Uterus (tissue), 4 donors: ENCODE results near the gene POP7. TPM values are rescaled to one million over a fixed set of nuclear protein-coding genes. Genes with fewer than 3 reads are reported as not detected.

Experiments used
- DNase-seq, 2 donors: peaks; one replicate each; pipeline ENCODE4 v3.0.0-alpha.2; 2019 to 2020
- H3K27ac ChIP-seq, 2 donors: fragments of 200-600 bp; sonication (generic); 1 replicate in 1 of 2; 2 replicates in 1 of 2; pipeline ENCODE4 v1.5.1; 2016 to 2018
- H3K27me3 ChIP-seq, 2 donors: fragments of 200-600 bp; sonication (generic); one replicate each; pipeline ENCODE4 v1.5.1; 2018 to 2019; ENCODE audit warnings: control low read depth in 1 of 2
- H3K36me3 ChIP-seq, 2 donors: fragments of 200-600 bp; sonication (generic); one replicate each; pipeline ENCODE4 v1.5.1; 2019; ENCODE audit warnings: control low read depth in 1 of 2
- H3K4me1 ChIP-seq, 2 donors: fragments of 200-600 bp; sonication (generic); one replicate each; pipeline ENCODE4 v1.5.1; 2018 to 2019; ENCODE audit warnings: control low read depth in 1 of 2
- H3K4me3 ChIP-seq, 2 donors: fragments of 200-600 bp; sonication (generic); 1 replicate in 1 of 2; 2 replicates in 1 of 2; pipeline ENCODE4 v1.5.1; 2018 to 2019; ENCODE audit warnings: mild to moderate bottlenecking in 1 of 2
- H3K9me3 ChIP-seq, 2 donors: fragments of 200-600 bp; sonication (generic); one replicate each; pipeline ENCODE4 v1.5.1; 2019; ENCODE audit warnings: control low read depth in 1 of 2
- CTCF ChIP-seq, 4 experiments: fragments of 200-600 bp in 2 of 4; fragments of 450-650 bp in 2 of 4; sonication (generic) in 2 of 4; IDR thresholded peaks; one replicate each; pipeline ENCODE4 v1.5.1; 2016 to 2019; ENCODE audit warnings: antibody characterized with exemption in 4 of 4, mild to moderate bottlenecking in 2 of 4, moderate library complexity in 1 of 4
- POLR2A ChIP-seq, 2 donors: fragments of 450-650 bp; IDR thresholded peaks; one replicate each; pipeline ENCODE4 v1.6.1; 2016; ENCODE audit warnings: antibody characterized with exemption in 2 of 2, mild to moderate bottlenecking in 1 of 2, moderate library complexity in 1 of 2
- intact Hi-C: fragments of 100-400 bp; cut with DNase I; formaldehyde crosslinking; loops from one replicate; pipeline ENCODE4 v1.15.1; 2023; ENCODE audit warnings: low total_unique reads
- total RNA-seq, 4 donors: library from RNA; depleted of rRNA in 3 of 4; stranded (reverse); fragments of >200 nt in 3 of 4; gene quantifications; one replicate each; pipeline versions ENCODE4 v1.1.0 to v1.2.4, GENCODE V29; 2014 to 2023
- donor health status: DM: yes; HTN: yes; CAD: no.

Gene POP7
- total RNA-seq, 4 donors from 2014 or later, result 16.4 to 53.8 (median 23.8) TPM

- H3K4me3 ChIP-seq, result no peak overlapping the region
- TF ChIP-seq CTCF (IDR thresholded peaks at IDR 0.05) (no peak), POLR2A (IDR thresholded peaks at IDR 0.05) (no peak)
- intact Hi-C loops, result loop anchor here (10.0 kb wide), 1 partner anchor 85 kb away; the partner anchor contains the start of genes FBXO24 and LRCH4
- H3K36me3 ChIP-seq, result no peaks in the 10 kb centered on the region
- no peaks in the 10 kb centered on the region for H3K4me1 ChIP-seq
- no peaks in the 10 kb centered on the region for H3K9me3 ChIP-seq
- no peaks in the 10 kb centered on the region for H3K27me3 ChIP-seq
- no peak for DNase-seq
- H3K27ac ChIP-seq, result no peak overlapping the region
These were observed 35.8 kb upstream of the POP7 start for GRCh38 chr7:100670074-100670473.

GRCh38 chr7:100671353-100672327 is 34.3 kb upstream of the POP7 start:
- no peak for TF ChIP-seq CTCF (IDR thresholded peaks at IDR 0.05)
- no peak for TF ChIP-seq POLR2A (IDR thresholded peaks at IDR 0.05)
- intact Hi-C loops, result loop anchor here (10.0 kb wide), 1 partner anchor 87 kb away; the partner anchor contains the start of genes FBXO24 and LRCH4
- Histone ChIP-seq H3K27me3 (no peaks in the 10 kb centered on the region), H3K4me1 (no peaks in the 10 kb centered on the region), H3K4me3 (no peak overlapping the region), H3K27ac (no peak overlapping the region), H3K36me3 (no peaks in the 10 kb centered on the region), H3K9me3 (no peaks in the 10 kb centered on the region)
- no peak for DNase-seq

- DNase-seq, result peak; percentile 99 to 100
- H3K27me3 ChIP-seq, result no peaks in the 10 kb centered on the region
- no peaks in the 10 kb centered on the region for H3K4me1 ChIP-seq
- TF ChIP-seq CTCF (IDR thresholded peaks at IDR 0.05) (peak in 2 of 4 experiments; percentile 9 to 12), POLR2A (IDR thresholded peaks at IDR 0.05) (peak; percentile 72 to 94)
- H3K27ac ChIP-seq, result peak within 1 kb of the TSS; percentile 85 to 92
- H3K4me3 ChIP-seq, result peak within 1 kb of the TSS; percentile 76 to 94
- H3K36me3 ChIP-seq, result no peaks in the 10 kb centered on the region
- intact Hi-C loops, result loop anchor here (10.0 kb wide), 1 partner anchor 89 kb away; the partner anchor contains the start of genes FBXO24 and LRCH4
- no peaks in the 10 kb centered on the region for H3K9me3 ChIP-seq
These were observed 32.5 kb upstream of the POP7 start, which contains the start of gene GNB2 for GRCh38 chr7:100673302-100673941. Gene GNB2 (plus strand): TSS chr7:100673740. CDS start chr7:100676266, 2,526 bp downstream.

- Histone ChIP-seq H3K9me3 (no peaks in the 10 kb centered on the region), H3K27ac (peak overlapping the region; percentile 85 to 92), H3K36me3 (no peaks in the 10 kb centered on the region), H3K27me3 (no peaks in the 10 kb centered on the region), H3K4me3 (peak overlapping the region; percentile 76 to 94), H3K4me1 (no peaks in the 10 kb centered on the region)
- TF ChIP-seq CTCF (IDR thresholded peaks at IDR 0.05) (no peak), POLR2A (IDR thresholded peaks at IDR 0.05) (peak in 1 of 2 donors; percentile 7)
- intact Hi-C loops, result loop anchor here (10.0 kb wide), 1 partner anchor 89 kb away; the partner anchor contains the start of genes FBXO24 and LRCH4
- DNase-seq, result peak; percentile 60 to 61
These were observed 31.9 kb upstream of the POP7 start for GRCh38 chr7:100673942-100674410.
